HG03175 (cell line): ENCODE data around the gene NOP10.
A peak's percentile ranks its signal among the peaks of the same experiment; 100 is the strongest.

Experiments
- ATAC-seq: cut with Tn5 transposase; IDR thresholded peaks from one replicate; pipeline ENCODE4 v1.9.1; 2021; ENCODE audit warnings: mild to moderate bottlenecking, moderate library complexity; ENCODE audit not compliant: unreplicated experiment

NOP10 gene

GRCh38 chr15:34334672-34335071, 8.3 kb downstream of the NOP10 start:
- ATAC-seq: no peak

- ATAC-seq: no peak
Observed at GRCh38 chr15:34332553-34333120, 10.3 kb downstream of the NOP10 start.

GRCh38 chr15:34331809-34332208, 11.1 kb downstream of the NOP10 start:
- ATAC-seq: no peak

GRCh38 chr15:34330279-34330678, 12.7 kb downstream of the NOP10 start:
- ATAC-seq: no peak

GRCh38 chr15:34329006-34329405, 13.9 kb downstream of the NOP10 start:
- no peak for ATAC-seq

GRCh38 chr15:34327906-34328305, 15.0 kb downstream of the NOP10 start:
- no peak for ATAC-seq

- ATAC-seq: no peak
Observed at GRCh38 chr15:34325368-34325767, 17.6 kb downstream of the NOP10 start.

GRCh38 chr15:34324933-34325332, 18.0 kb downstream of the NOP10 start:
- ATAC-seq: no peak

- ATAC-seq: no peak
Observed at GRCh38 chr15:34323217-34323616, 19.7 kb downstream of the NOP10 start.

- ATAC-seq: peak; percentile 82
Observed at GRCh38 chr15:34318277-34319079, 24.5 kb downstream of the NOP10 start.

GRCh38 chr15:34314491-34315490, 28.1 kb downstream of the NOP10 start:
- ATAC-seq: no peak

- no peak for ATAC-seq
Observed at GRCh38 chr15:34311563-34311962, 31.4 kb downstream of the NOP10 start.

- no peak for ATAC-seq
Observed at GRCh38 chr15:34304613-34305012, 38.3 kb downstream of the NOP10 start.

- ATAC-seq: no peak
Observed at GRCh38 chr15:34301058-34301457, 41.9 kb downstream of the NOP10 start.

- ATAC-seq: no peak
Observed at GRCh38 chr15:34297059-34297458, 45.9 kb downstream of the NOP10 start.

GRCh38 chr15:34292621-34293020, 50.3 kb downstream of the NOP10 start:
- no peak for ATAC-seq
